ENCODE data around the gene MICALL2. TPM values are rescaled to one million over a fixed set of nuclear protein-coding genes. Genes with fewer than 3 reads are reported as not detected.

The MICALL2 gene
- total RNA-seq, 1 donor from 2014 or later = 8.3 TPM

DNA sequence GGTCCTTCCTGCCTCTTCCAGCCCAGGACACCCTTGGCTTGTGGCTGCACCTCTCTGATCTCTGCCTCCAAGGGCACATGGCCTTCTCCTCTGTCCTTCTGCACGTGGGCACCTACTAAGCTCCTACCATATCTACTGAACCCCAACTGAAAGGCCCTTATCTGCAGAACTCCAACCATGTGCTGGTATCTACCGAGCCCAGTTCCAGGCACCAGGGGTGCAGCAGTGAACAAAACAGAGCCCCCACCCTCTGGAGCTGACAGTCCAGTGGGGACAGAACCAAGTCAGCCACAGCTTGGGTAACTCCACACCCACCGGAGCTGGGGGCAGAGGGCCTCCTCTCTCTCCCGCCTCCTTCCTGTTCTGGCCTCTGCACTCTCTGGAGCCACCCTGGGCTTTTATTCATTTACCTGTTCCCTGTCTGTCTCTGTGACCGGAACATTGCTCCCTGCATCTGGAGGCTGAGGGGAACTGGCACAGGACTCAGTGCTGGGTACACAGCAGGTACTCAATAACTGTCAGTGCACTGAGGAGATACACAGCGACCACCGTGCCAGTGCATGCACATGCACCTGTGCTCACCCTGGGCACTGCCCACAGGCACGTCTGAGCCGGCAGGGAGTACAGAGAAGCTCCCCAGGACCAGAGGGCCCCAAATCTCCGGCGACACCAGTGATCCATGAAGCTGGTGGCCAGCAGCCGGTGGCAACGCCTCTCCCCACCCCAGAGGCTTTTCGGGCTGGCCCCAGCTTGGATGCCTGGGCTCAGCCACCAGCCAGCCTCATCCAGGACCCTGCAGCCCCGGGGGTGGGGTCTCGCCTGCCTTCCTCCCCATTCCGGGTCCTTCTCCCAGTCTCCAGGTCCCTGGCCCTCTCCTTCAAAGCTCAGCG is 2.0 kb downstream of the MICALL2 start:
- peak overlapping the region; percentile 90 for H3K27ac ChIP-seq (replicated peaks)
- TF ChIP-seq CTCF (IDR thresholded peaks at IDR 0.05; ENCODE audit: borderline replicate concordance) = no peak

DNA sequence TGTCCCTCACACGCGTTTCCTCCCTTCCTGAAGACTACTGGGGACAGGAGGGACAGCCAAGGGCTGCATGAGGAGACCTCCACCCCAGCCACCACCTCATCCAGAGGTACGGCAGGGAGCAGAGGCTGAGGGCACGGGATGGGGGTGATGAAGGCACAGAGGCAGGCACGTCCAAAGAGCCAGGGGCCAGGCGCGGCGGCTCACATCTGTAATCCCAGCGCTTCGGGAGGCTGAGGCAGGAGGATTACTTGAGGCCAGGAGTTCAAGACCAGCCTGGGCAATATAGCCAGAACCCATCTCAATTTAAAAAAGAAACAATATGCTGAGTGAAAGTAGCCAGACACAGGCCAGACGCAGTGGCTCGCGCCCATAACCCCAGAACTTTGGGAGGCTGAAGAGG is 3.3 kb downstream of the MICALL2 start:
- Histone ChIP-seq H3K36me3 (no peaks in the 10 kb centered on the region), H3K4me3 (peak overlapping the region; percentile 53), H3K27me3 (ENCODE audit: low read depth) (no peaks in the 10 kb centered on the region), H3K9me3 (replicated peaks) (no peaks in the 10 kb centered on the region), H3K4me1 (peaks cover 80% of the 10 kb centered on the region), H3K27ac (replicated peaks) (peak overlapping the region; percentile 81)
- TF ChIP-seq CTCF (IDR thresholded peaks at IDR 0.05; ENCODE audit: borderline replicate concordance) = no peak
- DNase-seq = no peak
- intact Hi-C loops (cut with micrococcal nuclease) = no loop called here

More for the DNA sequence above, 2.0 kb downstream of the MICALL2 start:
- intact Hi-C loops (cut with micrococcal nuclease) = no loop called here
- Histone ChIP-seq H3K36me3 (no peaks in the 10 kb centered on the region), H3K27me3 (ENCODE audit: low read depth) (no peaks in the 10 kb centered on the region), H3K4me3 (peak overlapping the region; percentile 95), H3K9me3 (replicated peaks) (no peaks in the 10 kb centered on the region), H3K4me1 (peaks cover 93% of the 10 kb centered on the region)
- no peak for DNase-seq

DNA sequence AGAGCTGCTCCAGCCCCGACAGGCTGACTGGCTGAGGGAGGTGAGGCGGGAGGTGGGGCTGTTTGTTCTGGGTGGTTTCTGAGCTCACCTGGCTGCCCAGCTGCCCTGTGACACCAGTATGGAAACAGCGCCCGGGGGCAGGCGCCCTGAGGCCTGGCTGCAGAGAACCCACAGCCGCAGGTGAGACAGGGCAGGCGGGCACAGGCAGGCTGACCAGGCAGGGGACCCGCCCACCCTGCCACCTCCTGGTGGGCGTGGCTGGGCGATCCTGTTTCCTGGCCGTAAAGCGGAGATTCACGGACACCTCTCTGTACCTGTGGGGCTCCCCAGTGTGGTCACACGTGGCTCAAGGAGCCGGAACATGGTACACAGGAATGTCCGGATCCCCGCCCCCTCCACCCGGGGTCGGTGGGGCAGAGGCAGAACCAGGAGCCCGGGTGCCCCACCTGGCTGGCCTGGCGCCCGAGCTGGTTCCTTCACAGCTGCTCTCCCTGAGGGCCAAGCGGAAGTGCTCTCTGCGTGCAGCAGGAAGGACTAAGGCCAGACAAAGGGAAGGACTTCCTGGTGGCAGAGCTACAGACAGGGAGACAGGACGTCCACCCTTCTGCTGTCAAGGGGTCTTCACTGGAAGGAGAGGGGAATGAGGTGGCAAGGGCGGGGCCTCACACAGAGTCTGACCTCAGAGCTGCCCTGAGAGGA is 3.9 kb downstream of the MICALL2 start:
- Histone ChIP-seq H3K27ac (replicated peaks) (peak overlapping the region; percentile 81), H3K9me3 (replicated peaks) (no peaks in the 10 kb centered on the region), H3K36me3 (no peaks in the 10 kb centered on the region), H3K27me3 (ENCODE audit: low read depth) (no peaks in the 10 kb centered on the region), H3K4me1 (peaks cover 74% of the 10 kb centered on the region), H3K4me3 (peak overlapping the region; percentile 53)
- TF ChIP-seq CTCF (IDR thresholded peaks at IDR 0.05; ENCODE audit: borderline replicate concordance) = no peak
- no peak for DNase-seq
- intact Hi-C loops (cut with micrococcal nuclease) = no loop called here

- peaks cover 74% of the 10 kb centered on the region for H3K4me1 ChIP-seq
- H3K27me3 ChIP-seq (ENCODE audit: low read depth) = no peaks in the 10 kb centered on the region
- no peaks in the 10 kb centered on the region for H3K36me3 ChIP-seq
- peak overlapping the region; percentile 81 for H3K27ac ChIP-seq (replicated peaks)
- intact Hi-C loops (cut with micrococcal nuclease) = no loop called here
- no peak for TF ChIP-seq CTCF (IDR thresholded peaks at IDR 0.05; ENCODE audit: borderline replicate concordance)
- no peaks in the 10 kb centered on the region for H3K9me3 ChIP-seq (replicated peaks)
- H3K4me3 ChIP-seq = peak overlapping the region; percentile 53
- DNase-seq = peak; percentile 40
Measured at GRCh38 chr7:1454542-1454941, 4.7 kb downstream of the MICALL2 start.

DNA sequence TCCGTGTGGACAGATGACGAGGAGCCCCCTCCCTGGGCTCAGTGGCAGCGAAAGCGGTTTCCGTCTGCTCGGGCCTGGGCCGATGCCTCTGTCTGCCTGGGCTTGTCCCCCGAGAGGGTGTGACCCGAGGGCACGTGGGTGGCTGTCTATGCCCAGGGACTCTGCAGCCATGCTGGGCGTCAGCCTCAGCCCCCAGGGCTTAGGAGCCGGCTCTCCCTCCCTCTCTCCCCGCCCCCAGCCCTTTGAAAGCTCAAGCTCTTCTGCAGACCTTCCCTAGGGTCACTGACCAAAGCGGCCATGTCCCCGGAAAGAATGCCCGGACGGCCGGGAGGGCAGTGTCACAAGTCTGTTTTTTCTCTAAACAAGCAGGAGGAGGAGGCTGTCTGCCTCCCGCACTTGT is 7.1 kb downstream of the MICALL2 start:
- Histone ChIP-seq H3K9me3 (replicated peaks) (no peaks in the 10 kb centered on the region), H3K36me3 (no peaks in the 10 kb centered on the region), H3K27ac (replicated peaks) (peak overlapping the region; percentile 33), H3K4me1 (peaks cover 55% of the 10 kb centered on the region), H3K27me3 (ENCODE audit: low read depth) (no peaks in the 10 kb centered on the region), H3K4me3 (no peak overlapping the region)
- TF ChIP-seq CTCF (IDR thresholded peaks at IDR 0.05; ENCODE audit: borderline replicate concordance) = no peak
- intact Hi-C loops (cut with micrococcal nuclease) = no loop called here
- no peak for DNase-seq
